ENCODE measurements around the gene PTPN7. TPM values are rescaled to one million over a fixed set of nuclear protein-coding genes. Genes with fewer than 3 reads are reported as not detected.

PTPN7 gene
- total RNA-seq, 1 experiment from 2014 or later: 0.33 TPM

DNA sequence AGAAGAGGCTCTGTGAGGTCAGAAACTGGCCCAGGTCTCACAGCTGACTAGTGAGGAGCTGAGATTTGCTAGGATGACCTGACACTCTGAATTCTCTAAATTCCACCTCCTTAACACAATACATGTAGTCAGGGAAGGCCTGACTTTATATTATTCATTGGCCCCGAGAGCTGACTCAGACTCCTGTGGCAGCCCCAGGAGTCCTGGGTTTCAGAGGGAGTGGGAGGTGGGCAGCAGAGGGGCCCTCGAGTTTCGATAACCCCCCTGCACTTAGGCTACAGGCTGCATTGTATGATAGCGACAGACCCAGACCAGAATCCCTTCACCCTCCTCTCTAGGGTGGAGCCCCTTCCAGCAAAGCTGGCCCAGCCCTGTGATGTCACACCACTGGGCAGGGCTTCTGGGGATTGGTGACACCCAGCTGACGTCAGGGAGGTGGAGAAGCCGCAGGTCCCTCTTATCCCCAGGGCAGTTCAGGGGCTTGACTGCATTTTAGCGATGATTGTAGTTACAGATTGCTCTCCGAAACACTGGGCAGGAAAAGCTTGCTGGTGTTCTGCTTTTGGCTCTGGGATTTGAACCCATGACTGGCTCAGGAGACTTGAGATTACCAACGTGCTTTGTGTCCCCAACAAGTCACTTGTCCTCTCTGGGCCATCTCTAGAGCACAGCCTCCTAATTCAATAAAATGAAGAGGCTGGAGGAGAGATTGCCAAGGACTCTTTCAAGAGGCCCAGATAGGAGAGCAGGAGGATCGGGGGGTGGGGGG is 54.6 kb downstream of the PTPN7 start:
- ChIA-PET POLR2A (interaction anchor here (0.5 to 0.7 kb wide), 3 partner anchors 50 to 121 kb away, joined by 3 to 6 read pairs (median 4); no protein-coding TSS in a partner anchor), CTCF (no interaction called here)
- Histone ChIP-seq H3K27me3 (ENCODE audit: control insufficient read depth, insufficient read depth, low read length) (no peaks in the 10 kb centered on the region), H3K4me1 (ENCODE audit: control insufficient read depth, insufficient read depth, low read length) (peaks cover 43% of the 10 kb centered on the region), H3K36me3 (ENCODE audit: control insufficient read depth, insufficient read depth, low read length) (no peaks in the 10 kb centered on the region), H3K4me3 (ENCODE audit: low read depth in 2 of 2, low read length in 2 of 2) (no peak overlapping the region), H3K27ac (ENCODE audit: low read length) (peak overlapping the region; percentile 80), H3K9me3 (ENCODE audit: control insufficient read depth, insufficient read depth, low read depth, low read length) (no peaks in the 10 kb centered on the region)
- in situ Hi-C loops (cut with HindIII; ENCODE audit: low pct_unique_long_range_greater_than_20kb, low sequenced_read_pairs) (no loop called here), intact Hi-C loops (cut with micrococcal nuclease; ENCODE audit: unreplicated experiment) (no loop called here)
- ATAC-seq (peak; percentile 45), DNase-seq (ENCODE audit: low read depth, low spot score) (no peak)
- TF ChIP-seq SIN3A (IDR thresholded peaks at IDR 0.05; ENCODE audit: borderline replicate concordance, insufficient read depth, low read depth, low read length) (no peak), TCF7L2 (IDR thresholded peaks at IDR 0.05; ENCODE audit: low read depth, low read length) (no peak), POLR2AphosphoS5 (IDR thresholded peaks at IDR 0.05; ENCODE audit: low read depth, low read length) (no peak)
- TF ChIP-seq, protein P1, sequence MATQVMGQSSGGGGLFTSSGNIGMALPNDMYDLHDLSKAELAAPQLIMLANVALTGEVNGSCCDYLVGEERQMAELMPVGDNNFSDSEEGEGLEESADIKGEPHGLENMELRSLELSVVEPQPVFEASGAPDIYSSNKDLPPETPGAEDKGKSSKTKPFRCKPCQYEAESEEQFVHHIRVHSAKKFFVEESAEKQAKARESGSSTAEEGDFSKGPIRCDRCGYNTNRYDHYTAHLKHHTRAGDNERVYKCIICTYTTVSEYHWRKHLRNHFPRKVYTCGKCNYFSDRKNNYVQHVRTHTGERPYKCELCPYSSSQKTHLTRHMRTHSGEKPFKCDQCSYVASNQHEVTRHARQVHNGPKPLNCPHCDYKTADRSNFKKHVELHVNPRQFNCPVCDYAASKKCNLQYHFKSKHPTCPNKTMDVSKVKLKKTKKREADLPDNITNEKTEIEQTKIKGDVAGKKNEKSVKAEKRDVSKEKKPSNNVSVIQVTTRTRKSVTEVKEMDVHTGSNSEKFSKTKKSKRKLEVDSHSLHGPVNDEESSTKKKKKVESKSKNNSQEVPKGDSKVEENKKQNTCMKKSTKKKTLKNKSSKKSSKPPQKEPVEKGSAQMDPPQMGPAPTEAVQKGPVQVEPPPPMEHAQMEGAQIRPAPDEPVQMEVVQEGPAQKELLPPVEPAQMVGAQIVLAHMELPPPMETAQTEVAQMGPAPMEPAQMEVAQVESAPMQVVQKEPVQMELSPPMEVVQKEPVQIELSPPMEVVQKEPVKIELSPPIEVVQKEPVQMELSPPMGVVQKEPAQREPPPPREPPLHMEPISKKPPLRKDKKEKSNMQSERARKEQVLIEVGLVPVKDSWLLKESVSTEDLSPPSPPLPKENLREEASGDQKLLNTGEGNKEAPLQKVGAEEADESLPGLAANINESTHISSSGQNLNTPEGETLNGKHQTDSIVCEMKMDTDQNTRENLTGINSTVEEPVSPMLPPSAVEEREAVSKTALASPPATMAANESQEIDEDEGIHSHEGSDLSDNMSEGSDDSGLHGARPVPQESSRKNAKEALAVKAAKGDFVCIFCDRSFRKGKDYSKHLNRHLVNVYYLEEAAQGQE (IDR thresholded peaks at IDR 0.05; ENCODE audit: insufficient read depth in 1 of 2, low read depth in 2 of 2, low read length in 1 of 2): no peak
- TF ChIP-seq, protein P2, sequence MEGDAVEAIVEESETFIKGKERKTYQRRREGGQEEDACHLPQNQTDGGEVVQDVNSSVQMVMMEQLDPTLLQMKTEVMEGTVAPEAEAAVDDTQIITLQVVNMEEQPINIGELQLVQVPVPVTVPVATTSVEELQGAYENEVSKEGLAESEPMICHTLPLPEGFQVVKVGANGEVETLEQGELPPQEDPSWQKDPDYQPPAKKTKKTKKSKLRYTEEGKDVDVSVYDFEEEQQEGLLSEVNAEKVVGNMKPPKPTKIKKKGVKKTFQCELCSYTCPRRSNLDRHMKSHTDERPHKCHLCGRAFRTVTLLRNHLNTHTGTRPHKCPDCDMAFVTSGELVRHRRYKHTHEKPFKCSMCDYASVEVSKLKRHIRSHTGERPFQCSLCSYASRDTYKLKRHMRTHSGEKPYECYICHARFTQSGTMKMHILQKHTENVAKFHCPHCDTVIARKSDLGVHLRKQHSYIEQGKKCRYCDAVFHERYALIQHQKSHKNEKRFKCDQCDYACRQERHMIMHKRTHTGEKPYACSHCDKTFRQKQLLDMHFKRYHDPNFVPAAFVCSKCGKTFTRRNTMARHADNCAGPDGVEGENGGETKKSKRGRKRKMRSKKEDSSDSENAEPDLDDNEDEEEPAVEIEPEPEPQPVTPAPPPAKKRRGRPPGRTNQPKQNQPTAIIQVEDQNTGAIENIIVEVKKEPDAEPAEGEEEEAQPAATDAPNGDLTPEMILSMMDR (IDR thresholded peaks at IDR 0.05): no peak
- BruUV-seq (replicated peaks): no TSS peak

DNA sequence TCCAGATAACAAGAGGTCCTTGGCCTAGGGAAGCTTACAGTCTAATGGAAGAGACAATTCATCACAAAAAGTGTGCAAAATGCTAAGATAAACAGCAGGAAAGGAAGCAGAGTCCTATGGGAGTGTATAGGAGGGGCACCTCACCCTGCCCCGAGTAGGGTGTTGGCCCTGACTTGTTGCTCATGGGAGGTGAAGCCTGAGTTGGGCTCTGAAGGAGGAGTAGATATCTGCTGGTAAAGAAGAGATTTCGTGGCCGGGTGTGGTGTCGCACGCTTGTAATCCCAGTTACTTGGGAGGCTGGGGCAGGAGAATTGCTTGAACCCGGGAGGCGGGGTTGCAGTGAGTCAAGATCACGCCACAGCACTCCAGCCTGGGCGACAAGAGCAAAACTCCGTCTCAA is 56.3 kb downstream of the PTPN7 start:
- CTCF ChIA-PET: no interaction called here

More for the DNA sequence above, 56.3 kb downstream of the PTPN7 start:
- no peaks in the 10 kb centered on the region for H3K27me3 ChIP-seq (ENCODE audit: control insufficient read depth, insufficient read depth, low read length)
- H3K4me3 ChIP-seq (ENCODE audit: low read depth in 2 of 2, low read length in 2 of 2): no peak overlapping the region
- intact Hi-C loops (cut with micrococcal nuclease; ENCODE audit: unreplicated experiment): no loop called here
- DNase-seq (ENCODE audit: low read depth, low spot score) (no peak), ATAC-seq (no peak)
- H3K36me3 ChIP-seq (ENCODE audit: control insufficient read depth, insufficient read depth, low read length): no peaks in the 10 kb centered on the region
- H3K9me3 ChIP-seq (ENCODE audit: control insufficient read depth, insufficient read depth, low read depth, low read length): no peaks in the 10 kb centered on the region
- peaks cover 39% of the 10 kb centered on the region for H3K4me1 ChIP-seq (ENCODE audit: control insufficient read depth, insufficient read depth, low read length)
- TF ChIP-seq SIN3A (IDR thresholded peaks at IDR 0.05; ENCODE audit: borderline replicate concordance, insufficient read depth, low read depth, low read length) (no peak), TCF7L2 (IDR thresholded peaks at IDR 0.05; ENCODE audit: low read depth, low read length) (no peak), POLR2AphosphoS5 (IDR thresholded peaks at IDR 0.05; ENCODE audit: low read depth, low read length) (no peak)
- TF ChIP-seq, protein P1 (IDR thresholded peaks at IDR 0.05; ENCODE audit: insufficient read depth in 1 of 2, low read depth in 2 of 2, low read length in 1 of 2): no peak
- TF ChIP-seq, protein P2 (IDR thresholded peaks at IDR 0.05): no peak
- POLR2A ChIA-PET: no interaction called here
- BruUV-seq (replicated peaks): no TSS peak
- in situ Hi-C loops (cut with HindIII; ENCODE audit: low pct_unique_long_range_greater_than_20kb, low sequenced_read_pairs): no loop called here
- peak overlapping the region; percentile 2; the same call in 1 of the 2 replicates for H3K27ac ChIP-seq (ENCODE audit: low read length)

Measured in Panc1 (cell line).